GM18858 (cell line): ENCODE measurements around the gene BCL3.
"Not testable (repeated sequence)": the region's sequence is repeated elsewhere in the genome, so short reads cannot be mapped to it uniquely, and the experiment has no call there.

Experiments
- ATAC-seq: cut with Tn5 transposase; IDR thresholded peaks from one replicate; pipeline ENCODE4 v1.9.1; 2021; ENCODE audit not compliant: unreplicated experiment

The BCL3 gene

DNA sequence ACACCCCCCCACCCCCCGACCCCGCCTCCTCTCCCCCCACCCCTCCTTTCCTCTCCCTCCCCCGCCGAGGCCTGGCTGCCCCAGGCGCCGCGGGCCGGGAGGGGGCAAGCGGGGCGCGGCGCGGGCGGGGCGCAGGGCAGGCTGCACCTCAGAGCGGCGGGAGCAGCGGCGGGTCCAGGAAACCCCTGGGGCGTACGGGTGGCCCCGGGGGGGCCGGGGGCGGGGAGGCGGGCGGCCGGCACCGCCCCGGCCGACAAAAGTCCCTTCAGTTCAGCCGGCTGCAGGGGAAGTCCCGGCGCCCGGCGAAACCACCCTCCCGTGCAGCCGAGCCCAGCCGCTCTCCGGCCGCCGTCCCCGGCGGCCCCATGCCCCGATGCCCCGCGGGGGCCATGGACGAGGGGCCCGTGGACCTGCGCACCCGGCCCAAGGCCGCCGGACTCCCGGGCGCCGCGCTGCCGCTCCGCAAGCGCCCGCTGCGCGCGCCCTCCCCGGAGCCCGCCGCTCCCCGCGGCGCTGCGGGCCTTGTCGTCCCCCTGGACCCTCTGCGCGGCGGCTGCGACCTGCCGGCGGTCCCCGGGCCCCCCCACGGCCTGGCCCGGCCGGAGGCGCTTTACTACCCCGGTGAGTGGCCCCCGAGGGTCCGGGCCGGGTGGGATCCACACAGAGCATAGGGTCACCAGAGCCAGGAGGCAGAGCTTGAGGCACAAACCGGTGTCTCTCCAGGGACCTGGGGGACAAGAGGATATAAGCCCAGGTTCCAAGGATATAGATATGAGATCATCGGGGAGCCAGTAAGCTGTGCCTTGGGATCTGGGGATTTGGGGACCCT lies at the start of gene BCL3:
TSS of gene BCL3 (plus strand) at position 283 of the 829 bp plus-strand sequence. CDS start at position 366, 83 bp downstream.
- ATAC-seq: no peak

GRCh38 chr19:44700547-44700946 lies 48.0 kb upstream of the BCL3 start:
- no peak for ATAC-seq

- ATAC-seq: no peak
These were observed 47.3 kb upstream of the BCL3 start for GRCh38 chr19:44701228-44701627.

DNA sequence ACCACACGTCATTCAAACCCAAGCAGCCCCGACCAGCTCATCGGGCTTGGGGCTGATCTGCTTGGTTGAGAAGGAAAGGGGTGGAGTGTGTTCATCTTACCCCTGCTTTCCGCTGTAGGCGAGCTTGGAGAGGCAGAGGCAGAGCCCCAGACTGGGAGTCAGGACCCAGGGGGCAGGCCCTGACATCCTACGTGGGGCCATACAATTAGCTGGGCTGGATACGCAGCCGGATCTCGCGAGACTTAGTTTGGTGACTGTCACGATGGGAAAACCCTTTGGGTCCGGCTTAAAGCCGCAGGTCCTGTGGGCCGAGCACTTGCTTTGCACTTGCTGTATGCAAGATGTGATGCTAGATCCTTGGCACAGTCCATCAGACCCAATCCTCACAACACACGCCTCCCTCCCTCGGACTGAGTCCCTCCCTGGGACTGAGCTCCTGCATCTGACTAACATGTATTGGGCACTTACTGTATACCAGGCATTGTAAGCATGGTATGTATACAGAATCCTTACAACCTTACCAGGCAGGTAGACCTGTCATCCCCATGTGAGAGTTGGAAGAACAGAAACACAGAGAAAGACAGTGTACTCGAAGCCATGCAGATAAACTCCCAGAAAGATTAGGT lies 45.8 kb upstream of the BCL3 start:
- ATAC-seq: no peak

DNA sequence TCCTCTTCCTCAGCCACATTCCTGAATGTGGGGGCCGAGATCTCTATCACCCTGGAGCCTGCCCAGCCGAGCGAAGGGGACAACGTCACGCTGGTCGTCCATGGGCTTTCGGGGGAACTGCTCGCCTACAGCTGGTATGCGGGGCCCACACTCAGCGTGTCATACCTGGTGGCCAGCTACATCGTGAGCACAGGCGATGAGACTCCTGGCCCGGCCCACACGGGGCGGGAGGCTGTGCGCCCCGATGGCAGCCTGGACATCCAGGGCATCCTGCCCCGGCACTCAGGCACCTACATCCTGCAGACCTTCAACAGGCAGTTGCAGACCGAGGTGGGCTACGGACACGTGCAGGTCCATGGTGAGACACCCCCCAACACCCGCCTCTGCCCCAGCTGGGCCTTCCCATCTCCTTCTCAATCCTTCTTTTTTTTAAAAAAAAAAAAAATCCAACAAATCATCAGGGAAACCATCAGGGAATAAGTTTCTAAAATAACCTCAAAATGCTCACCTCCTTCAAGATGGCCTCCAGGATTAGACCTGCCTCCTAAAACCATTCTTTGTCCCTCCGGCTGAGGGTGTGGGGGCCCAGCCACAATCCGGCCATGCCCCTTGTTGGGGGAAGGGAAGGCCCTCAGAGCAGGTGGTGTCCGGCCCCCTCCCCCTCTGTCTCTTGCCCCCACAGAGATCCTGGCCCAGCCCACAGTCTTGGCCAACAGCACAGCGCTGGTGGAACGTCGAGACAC lies 45.0 kb upstream of the BCL3 start:
- ATAC-seq: no peak

- no peak for ATAC-seq
These were observed 43.5 kb upstream of the BCL3 start for GRCh38 chr19:44704982-44705381.

DNA sequence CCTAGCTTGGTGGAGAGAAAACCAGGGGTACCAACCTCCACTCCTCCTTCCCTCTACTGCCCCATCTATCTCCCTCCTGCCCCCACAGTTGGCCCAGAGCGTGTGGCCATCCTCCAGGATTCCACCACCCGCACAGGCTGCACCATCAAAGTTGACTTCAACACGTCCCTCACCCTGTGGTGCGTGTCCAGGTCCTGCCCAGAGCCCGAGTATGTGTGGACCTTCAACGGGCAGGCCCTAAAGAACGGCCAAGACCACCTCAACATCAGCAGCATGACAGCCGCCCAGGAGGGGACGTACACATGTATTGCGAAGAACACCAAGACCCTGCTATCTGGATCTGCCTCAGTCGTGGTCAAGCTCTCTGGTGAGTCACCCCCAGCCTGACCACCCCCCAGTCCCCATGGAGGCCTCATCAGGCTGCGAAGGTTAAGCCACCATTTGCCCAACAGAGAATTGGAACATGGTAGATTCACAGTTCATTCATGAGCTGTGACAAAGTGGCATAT lies 43.0 kb upstream of the BCL3 start:
- ATAC-seq: no peak

DNA sequence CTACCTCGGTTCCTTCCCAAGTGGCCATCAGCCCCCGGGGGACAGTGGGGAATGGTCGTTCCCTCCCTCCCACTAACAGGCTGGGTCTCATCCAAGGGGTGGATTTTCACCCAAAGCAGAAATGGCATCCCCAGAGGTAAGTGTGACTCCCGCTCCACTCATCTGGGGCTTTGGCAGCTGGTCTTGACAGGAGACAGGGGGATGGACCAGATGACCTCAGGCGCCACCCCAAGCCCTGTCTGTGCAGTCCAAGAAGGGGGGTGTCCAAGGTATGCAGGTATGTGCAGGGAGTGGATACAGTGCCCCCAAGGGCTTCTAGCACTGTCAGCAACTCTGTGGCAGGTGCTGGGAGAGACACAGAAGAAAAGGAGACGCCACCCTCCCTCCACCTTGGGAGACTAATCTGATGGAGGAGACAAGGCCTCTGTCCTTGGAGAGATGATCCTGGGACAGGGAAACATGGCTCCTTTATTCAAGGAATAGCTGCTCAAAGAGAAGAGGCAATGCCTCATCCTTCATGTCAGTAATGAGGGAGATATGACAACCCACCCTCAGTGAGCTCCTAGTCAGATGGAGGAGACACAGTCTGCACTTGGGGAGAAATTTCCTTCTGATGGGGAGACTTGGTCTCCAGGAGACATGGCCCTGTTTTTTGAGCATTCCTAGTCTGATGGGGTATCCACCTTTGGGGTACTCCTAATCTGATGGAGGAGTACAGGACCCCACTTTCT lies 41.8 kb upstream of the BCL3 start:
- ATAC-seq: no peak

DNA sequence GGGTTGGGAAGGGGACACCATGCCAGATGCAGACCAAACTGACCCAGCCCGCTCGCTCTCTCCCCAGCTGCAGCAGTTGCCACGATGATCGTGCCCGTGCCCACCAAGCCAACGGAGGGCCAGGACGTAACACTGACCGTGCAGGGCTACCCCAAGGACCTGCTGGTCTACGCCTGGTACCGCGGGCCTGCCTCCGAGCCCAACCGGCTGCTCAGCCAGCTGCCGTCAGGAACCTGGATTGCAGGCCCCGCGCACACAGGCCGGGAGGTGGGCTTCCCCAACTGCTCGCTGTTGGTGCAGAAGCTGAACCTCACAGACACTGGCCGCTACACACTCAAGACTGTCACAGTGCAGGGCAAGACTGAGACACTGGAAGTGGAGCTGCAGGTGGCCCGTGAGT lies 40.7 kb upstream of the BCL3 start:
- ATAC-seq: no peak

- no peak for ATAC-seq
These were observed 39.6 kb upstream of the BCL3 start for GRCh38 chr19:44708940-44709339.

DNA sequence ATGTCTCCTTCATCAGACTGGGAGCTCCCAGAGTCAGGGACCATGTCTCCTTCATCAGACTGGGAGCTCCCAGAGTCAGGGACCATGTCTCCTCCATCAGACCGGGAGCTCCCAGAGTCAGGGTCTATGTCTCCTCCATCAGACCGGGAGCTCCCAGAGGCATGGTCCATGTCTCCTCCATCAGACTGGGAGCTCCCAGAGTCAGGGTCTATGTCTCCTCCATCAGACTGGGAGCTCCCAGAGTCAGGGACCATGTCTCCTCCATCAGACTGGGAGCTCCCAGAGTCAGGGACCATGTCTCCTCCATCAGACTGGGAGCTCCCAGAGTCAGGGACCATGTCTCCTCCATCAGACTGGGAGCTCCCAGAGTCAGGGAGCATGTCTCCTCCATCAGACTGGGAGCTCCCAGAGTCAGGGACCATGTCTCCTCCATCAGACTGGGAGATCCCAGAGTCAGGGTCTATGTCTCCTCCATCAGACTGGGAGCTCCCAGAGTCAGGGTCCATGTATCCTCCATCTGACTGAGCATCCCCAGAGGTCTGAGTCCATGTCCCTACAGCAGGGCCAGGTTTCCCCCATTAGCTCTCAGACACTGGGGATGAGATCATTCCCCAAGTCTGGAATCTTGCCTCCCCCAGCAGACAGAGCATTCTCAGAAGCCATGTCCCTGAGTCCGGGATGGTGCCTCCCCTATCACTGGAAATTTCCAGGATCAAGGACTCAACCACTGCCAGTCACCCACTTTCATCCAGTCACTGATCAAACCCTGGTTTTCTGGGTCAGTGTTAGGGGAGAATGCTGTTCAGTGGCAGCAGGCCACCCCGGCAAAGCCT lies 38.9 kb upstream of the BCL3 start:
- not testable (repeated sequence) for ATAC-seq

DNA sequence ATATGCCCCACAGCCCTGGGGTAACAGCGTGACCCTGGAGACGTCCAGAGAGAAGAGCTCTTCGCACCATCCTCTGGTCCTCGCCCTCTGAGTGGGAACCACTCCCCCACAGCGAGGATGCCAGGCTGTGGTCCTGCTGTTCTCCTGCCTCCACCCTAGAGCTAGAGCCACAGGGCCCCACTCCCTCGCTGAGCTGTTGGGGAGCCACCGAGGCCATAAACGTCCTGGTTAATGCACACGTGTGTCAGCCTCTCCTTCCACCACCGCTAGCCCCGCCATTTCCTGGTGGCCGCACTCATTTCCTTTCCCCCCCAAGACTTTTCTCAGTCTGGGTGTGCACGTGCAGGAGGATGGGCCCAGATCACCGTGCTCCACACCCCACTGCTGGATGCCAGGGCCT lies 38.0 kb upstream of the BCL3 start:
- ATAC-seq: no peak

DNA sequence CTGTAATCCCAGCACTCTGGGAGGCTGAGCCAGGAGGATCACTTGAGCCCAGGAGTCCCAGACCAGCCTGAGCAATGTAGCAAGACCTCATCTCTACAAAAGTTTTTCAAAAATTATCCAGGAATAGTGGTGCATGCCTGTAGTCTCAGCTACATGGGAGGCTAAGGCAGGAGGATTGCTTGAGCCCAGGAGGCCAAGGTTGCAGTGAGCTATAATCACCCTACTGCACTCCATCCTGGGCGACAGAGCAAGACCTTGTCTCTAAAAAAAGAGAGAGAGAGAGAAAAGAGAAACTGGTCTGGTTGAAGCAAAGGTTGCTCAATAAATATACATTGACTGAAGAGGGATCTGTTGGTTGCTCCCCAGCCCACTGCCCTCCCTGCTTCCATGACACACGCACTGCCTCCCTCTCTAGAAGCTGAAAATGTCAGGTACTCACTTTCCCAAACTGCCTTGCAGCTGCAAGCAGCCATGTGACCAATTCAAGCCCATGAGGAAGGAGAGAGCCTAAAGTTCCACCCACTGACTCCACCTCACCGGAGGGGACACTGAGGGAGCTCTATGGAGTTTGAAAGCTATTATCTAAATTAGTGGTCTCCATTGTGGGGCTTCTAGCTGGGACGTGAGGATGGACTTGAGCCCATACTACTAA lies 35.5 kb upstream of the BCL3 start:
- no peak for ATAC-seq

DNA sequence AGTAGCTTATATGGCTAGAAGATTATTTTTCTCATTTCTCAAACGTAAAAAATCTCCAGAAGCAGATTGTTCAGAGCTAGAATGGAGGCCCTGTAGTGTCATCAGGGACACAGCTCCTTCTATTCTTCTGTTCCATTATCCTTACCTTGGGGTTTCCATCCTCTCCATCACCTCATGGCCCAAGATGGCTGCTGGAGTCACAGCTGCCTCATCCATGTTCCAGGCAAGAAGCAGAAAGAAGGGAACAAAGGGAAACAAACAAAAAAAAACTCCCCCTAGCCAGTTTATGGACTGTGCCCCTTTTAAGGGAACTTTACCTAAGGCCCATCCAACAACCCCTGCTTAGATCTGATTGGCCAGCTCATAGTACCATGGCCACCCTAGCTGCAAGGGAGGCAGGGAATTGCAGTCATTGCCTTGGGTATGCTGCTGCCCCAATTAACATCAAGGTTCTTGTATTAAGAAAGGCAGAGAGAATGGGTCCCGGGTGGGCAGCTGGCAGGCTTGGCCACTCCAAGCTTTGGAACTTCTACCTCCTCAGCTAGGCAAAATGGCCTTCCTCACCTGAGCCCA lies 33.8 kb upstream of the BCL3 start:
- no peak for ATAC-seq

DNA sequence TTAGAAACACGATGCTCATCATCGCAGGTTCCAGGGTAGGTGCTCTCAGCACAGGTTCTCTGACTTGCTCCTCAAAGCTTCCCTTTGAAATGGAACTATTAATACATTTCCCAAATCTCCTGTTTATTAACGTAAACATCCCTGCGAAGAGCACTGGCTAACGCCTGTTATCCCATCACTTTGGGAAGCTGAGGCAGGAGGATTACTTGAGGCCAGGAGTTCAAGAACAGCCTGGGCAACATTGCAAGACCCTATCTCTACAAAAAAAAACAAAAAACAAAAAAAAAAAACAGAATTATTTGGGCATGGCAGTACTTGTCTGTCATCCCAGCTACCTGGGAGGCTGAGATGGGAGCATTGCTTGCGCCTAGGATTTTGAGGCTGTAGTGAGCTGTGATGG lies 30.9 kb upstream of the BCL3 start:
- ATAC-seq: no peak

DNA sequence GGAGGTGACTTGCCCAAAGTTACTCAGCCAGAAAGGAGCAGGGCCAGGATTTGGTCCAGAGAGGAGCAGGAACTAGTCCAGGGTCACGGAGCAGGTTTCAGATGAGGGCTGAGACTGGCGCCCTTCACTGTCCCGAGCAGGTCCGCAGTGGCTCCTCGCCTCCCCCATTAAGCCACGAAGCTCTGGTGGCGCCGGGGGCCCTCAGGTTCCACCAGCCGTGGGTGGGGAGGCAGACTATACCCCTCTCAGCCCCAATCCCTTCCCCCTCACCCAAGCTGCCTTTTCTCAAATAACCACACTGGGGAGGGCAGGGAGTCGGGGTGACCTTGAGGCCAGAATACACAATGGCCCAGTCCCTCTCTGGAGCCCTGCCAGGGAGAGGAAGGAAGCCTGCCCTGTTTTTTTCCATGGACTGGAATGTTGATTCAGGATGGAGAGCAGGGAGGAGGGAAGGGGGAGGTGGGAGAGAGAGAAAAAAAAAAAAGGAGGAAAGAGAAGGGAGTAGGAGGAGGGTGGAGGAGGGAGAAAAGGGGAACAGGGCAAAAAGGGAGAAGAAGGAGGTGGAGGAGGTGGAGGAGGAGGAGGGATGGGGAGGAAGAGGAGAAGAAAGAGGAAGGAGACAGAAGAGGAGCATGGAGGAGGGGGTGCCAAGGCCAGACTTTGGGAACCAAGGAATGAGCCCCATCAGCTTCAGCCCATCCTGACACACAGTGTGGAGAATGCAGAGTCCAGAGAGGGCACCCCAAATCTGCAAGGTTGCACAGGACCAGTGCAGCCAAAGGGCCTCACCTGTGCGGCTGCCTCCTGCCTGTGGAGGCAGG lies 29.9 kb upstream of the BCL3 start:
- ATAC-seq: no peak

GRCh38 chr19:44719262-44719701 lies 29.2 kb upstream of the BCL3 start:
- no peak for ATAC-seq

DNA sequence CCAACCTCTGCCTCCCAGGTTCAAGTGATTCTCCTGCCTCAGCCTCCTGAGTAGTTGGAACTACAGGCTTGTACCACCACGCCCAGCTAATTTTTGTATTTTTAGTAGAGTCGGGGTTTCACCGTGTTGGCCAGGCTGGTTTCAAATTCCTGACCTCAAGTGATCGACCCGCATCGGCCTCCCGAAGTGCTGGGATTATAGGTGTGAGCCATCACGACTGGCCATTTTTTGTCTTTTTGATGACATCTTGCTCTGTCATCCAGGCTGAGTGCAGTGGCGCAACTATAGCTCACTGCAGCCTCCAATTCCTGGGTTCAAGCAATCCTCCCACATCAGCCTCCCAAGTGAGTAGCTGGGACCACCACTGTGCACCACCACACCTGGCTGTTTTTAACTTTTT lies 28.1 kb upstream of the BCL3 start:
- ATAC-seq: not testable (repeated sequence)
